GM21381 (cell line): Measurements from ENCODE around the gene SLC26A11.
"Not testable (repeated sequence)": the region's sequence is repeated elsewhere in the genome, so short reads cannot be mapped to it uniquely, and the experiment has no call there.

Source experiments
- ATAC-seq: cut with Tn5 transposase; IDR thresholded peaks from one replicate; pipeline ENCODE4 v1.9.1; 2021; ENCODE audit warnings: mild to moderate bottlenecking, moderate library complexity; ENCODE audit not compliant: unreplicated experiment

Gene SLC26A11

DNA sequence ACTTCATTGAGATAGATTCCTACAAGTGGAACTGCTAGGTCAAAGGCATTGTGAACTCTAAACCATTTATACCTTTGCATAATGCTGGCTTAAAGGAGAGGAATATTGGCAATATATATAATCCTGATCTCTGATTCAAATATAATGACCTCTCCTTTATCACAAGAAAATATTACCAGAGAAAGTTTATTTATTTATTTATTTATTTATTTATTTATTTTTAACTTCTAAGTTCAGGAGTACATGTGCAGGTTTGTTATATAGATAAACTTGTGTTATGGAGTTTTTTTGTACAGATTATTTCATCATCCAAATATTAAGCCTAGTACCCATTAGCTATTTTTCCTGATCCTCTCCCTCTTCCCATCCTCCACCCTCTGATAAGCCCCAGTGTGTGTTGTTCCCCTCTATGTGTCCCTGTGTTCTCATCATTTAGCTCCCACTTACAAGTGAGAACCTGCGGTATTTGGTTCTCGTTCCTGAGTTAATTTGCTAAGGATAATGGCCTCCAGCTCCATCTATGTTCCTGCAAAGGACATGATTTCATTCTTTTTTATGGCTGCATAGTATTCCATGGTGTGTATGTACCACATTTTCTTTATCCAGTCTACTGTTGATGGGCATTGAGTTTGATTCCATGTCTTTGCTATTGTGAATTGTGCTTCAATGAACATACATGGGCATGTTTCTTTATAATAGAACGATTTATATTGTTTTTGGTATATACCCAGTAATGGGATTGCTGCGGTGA is 79.3 kb downstream of the SLC26A11 start:
- not testable (repeated sequence) for ATAC-seq

DNA sequence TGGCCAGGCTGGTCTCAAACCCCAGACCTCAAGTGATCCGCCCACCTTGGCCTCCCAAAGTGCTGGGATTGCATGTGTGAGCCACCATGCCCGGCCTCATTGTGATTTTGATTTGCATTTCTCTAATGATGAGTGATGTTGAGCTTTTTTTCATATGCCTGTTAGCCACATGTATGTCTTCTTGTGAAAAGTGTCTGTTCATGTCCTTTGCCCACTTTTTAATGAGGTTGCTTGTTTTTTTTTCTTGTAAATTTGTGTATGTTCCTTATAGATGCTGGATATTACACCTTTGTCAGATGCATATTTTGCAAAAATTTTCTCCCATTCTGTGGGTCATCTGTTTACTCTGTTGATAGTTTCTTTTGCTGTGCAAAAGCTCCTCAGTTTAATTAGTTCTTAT is 80.5 kb downstream of the SLC26A11 start:
- not testable (repeated sequence) for ATAC-seq
